ENCODE measurements around the gene TTBK2. TPM values are rescaled to one million over a fixed set of nuclear protein-coding genes. Genes with fewer than 3 reads are reported as not detected.
"Not testable (repeated sequence)": the region's sequence is repeated elsewhere in the genome, so short reads cannot be mapped to it uniquely, and the experiment has no call there.

The TTBK2 gene
- total RNA-seq, 2 donors from 2014 or later = 22.1 to 26.7 TPM

DNA sequence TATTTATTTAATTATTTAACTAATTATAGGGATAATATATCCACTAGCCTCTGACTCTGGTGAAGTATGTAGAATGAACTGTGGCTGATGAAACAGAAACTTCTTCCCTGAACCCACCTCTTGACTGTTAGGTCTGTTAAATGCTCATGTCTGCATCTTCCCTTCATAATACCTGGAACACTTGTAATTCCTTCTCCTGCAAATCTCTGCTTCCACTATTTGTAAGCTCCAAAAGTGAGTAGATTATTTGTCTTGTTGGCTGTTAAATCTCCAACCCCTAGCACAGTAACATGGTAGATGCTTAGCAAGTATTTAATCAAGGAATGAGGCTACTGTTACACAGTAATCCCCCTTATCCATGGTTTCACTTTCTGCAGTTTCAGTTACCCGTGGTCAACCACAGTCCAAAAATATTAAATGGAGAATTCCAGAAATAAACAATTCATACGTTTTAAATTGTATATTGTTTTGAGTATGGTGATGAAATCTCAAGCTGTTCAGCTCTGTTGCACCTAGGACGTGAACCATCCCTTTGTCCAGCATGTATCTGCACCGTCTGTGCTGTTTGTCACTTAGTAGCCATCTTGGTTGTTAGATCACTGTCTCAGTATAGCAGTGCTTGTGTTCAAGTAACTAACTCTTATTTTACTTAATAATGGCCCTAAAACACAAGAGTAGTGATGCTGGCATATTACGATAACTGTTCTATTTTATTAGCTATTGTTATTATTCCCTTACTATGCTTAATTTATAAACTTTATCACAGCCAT is 5.7 kb downstream of the TTBK2 start:
- DNase-seq = no peak
- ATAC-seq = no peak
- intact Hi-C loops (cut with DNase I) = no loop called here

DNA sequence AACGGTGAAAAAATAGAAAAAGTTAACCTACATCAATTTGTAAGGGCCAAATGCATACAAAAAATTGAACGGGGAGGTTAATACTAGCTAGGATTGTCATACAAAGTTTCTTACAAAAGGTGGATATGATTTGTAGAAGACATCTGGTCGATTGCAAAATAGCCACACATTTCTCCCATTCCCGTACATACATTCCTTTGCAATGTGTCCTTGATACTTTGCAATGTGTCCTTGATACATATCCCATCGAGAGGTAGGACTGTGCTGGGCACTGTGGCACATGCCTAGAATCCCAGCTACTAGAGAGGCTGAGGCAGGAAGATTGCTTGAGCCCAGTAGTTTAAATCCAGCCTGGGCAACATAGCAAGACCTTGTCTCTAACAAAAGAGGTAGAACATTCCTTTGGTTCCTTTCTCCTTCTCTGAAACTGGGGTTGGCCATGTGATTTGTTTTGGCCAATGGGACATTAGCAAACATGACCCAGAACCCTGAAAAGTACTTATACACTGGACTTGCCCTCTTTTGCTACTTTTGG is 9.5 kb downstream of the TTBK2 start:
- ATAC-seq = no peak
- DNase-seq = no peak
- intact Hi-C loops (cut with DNase I) = no loop called here

DNA sequence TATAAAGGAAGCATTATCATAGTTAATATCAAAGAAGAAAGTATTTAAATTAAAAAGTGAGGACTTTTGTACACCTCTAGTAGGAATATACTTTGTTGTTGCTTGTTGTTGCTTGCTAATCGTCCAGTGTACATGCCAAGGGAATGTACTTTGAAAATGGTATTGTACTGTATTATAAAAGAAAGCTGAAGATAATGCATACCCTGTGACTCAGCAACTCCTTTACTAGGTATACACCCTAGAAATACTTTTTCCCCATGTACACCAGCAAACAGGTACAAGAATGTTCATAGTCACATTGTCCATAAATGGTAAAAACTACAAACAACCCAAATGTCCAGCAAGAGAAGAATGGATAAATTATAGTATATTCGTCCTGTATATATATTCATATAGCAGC is 12.0 kb downstream of the TTBK2 start:
- intact Hi-C loops (cut with DNase I) = no loop called here
- ATAC-seq (no peak), DNase-seq (no peak)

DNA sequence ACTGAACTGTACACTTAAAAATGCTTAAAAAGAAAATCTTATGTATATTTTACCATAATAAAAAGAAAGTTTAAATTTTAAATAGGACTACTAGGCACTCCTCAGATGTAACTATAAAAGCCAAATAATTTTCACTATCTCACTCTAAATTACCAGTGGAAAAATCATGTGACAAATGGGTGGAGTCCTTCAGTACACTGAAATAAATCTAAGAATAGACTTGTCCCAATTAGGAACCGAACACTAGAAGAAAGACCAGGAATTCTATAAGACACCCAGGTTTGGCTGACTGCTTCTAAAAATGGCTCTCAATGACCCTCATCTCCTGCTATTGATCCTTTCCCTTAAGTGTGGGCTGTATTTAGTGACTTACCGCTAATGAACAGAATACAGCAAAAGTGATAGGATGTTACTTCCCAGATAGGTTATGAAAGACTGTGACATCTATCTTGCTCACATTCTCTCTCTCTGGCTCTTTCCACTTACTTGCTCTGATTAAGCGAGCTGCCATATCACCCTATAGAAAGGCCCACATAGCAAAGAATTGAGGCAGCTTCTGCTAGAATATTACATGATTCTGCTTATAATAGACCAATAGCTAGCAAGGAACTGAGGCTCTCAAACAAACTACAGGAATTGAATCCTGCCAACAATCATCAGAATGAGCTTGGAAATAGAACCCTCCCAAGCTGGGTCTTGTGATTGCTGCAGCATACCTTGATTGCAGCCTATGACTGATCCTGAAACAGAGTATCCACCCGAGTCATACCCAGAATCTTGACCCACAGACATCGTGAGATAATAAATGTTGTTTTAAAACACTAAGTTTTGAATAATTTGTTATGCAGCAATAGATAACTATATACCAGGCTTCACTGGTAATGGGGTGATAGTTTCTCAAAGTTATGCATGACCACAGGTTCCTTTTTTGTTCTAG is 16.9 kb downstream of the TTBK2 start:
- DNase-seq = no peak
- peak; percentile 37 to 41 for ATAC-seq
- intact Hi-C loops (cut with DNase I) = no loop called here

DNA sequence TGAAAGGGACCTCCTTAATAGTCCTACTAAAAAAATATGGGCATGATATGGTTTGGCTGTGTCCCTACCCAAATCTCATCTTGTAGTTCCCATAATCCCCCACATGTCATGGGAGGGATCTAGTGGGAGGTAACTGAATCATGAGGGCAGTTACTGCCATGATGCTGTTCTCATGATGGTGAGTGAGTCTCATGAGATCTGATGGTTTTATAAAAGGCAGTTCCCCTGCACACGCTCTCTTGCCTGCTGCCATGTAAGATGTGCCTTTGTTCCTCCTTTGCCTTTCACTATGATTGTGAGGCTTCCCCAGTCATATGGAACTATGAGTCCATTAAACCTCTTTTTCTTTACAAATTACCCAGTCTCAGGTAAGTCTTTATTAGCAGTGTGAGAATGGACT is 26.7 kb downstream of the TTBK2 start:
- intact Hi-C loops (cut with DNase I); ATAC-seq; DNase-seq: not testable (repeated sequence)

DNA sequence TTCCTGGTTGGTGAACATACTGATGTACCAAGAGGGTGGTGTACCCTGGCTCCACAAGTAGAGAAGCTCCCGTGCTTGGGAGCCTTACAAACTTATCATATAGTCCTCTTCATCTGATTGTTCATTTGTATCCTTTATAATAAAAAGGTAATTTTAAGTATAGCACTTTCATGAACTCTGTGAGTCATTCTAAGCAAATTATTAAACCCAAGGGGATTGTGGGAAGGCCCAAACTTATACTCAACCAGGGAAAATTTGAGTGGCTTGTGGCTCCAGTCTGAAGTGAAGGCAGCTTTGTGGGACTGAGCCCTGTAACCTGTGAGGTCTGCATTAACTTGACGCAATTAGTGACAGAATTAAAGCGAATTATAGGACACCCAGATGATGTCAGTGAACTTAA is 29.0 kb downstream of the TTBK2 start:
- ATAC-seq = no peak
- DNase-seq = no peak
- intact Hi-C loops (cut with DNase I) = no loop called here

DNA sequence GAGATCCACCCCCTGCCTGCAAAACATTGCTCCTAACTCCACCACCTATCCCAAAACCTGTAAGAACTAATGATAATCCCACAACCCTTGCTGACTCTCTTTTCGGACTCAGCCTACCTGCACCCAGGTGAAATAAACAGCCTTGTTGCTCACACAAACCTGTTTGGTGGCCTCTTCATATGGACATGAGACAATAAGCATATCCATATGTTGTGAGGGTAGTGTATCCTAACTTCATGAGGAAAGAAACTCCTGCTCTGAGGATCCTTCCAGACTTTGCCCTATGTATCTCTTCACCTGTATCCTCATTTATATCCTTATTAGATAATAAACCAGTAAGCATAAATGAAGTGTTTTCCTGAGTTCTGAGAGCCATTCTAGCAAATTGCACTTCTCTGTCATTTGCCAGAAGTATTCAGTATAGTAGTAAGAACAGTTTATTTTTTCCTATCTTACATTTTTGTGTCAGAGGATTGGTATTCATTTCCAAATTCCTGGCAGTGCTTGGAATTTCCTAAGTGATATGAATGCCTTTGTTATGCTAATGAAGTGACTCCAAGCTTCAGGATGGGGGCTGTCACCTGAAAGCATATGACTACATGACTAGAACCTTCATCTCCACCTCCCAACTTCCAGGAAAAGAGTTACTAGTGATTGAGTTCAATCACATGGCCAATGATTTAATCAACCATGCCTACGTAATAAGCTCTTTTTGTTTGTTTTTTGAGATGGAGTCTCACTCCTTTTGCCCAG is 30.2 kb downstream of the TTBK2 start:
- intact Hi-C loops (cut with DNase I) = no loop called here
- DNase-seq (no peak), ATAC-seq (no peak)

DNA sequence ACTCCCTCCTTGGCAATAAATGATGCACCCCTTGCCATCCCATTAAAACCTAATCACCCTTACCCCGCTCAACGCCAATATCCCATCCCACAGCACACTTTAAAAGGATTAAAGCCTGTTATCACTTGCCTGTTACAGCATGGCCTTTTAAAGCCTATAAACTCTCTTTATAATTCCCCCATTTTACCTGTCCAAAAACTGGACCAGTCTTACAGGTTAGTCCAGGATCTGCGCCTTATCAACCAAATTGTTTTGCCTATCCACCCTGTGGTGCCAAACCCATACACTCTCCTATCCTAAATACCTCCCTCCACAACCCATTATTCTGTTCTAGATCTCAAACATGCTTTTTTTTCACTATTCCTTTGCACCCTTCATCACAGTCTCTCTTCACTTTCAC is 33.2 kb downstream of the TTBK2 start:
- ATAC-seq; DNase-seq; intact Hi-C loops (cut with DNase I): not testable (repeated sequence)

DNA sequence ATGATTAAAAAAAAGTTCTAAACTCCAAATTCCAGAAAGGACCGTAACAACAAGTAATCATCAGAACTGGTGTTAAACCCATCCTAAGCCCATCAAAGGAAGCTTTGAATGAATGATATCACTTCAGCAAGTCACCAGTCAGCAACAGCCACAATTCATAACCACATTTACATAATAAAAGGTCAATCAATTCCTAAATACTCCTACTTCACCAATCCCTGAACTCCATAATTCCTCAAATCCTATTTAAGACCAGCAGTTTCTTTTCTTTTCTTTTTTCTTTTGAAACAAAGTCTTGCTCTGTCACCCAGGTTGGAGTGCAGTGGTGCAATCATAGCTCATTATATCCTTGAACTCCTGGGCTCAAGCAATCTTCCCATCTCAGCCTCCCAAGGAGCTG is 40.5 kb downstream of the TTBK2 start:
- intact Hi-C loops (cut with DNase I) = no loop called here
- no peak for ATAC-seq
- no peak for DNase-seq

DNA sequence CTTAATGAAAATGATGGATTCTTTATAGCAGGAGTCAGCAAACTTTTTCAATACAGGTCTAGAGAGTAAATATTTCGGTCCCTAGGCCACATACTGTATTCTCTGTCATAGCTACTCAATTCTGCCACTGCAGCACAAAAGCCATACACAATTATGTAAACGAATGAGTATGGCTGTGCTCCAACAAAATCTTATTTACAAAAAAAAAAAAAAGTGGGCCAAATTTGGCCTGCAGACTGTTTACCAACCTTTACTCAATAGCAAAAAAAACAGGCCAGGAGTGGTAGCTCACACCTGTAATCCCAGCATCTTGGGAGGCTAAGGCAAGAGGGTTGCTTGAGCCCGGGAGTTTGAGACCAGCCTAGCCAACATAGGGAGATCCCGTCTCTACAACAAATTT is 41.1 kb downstream of the TTBK2 start:
- ATAC-seq (no peak), DNase-seq (no peak)
- intact Hi-C loops (cut with DNase I) = no loop called here

GRCh38 chr15:42876224-42876623 is 44.4 kb downstream of the TTBK2 start:
- intact Hi-C loops (cut with DNase I) = no loop called here
- DNase-seq = no peak
- ATAC-seq = peak in 1 of 2 donors; percentile 57

GRCh38 chr15:42868683-42869082 is 51.9 kb downstream of the TTBK2 start:
- ATAC-seq = no peak
- intact Hi-C loops (cut with DNase I) = no loop called here

DNA sequence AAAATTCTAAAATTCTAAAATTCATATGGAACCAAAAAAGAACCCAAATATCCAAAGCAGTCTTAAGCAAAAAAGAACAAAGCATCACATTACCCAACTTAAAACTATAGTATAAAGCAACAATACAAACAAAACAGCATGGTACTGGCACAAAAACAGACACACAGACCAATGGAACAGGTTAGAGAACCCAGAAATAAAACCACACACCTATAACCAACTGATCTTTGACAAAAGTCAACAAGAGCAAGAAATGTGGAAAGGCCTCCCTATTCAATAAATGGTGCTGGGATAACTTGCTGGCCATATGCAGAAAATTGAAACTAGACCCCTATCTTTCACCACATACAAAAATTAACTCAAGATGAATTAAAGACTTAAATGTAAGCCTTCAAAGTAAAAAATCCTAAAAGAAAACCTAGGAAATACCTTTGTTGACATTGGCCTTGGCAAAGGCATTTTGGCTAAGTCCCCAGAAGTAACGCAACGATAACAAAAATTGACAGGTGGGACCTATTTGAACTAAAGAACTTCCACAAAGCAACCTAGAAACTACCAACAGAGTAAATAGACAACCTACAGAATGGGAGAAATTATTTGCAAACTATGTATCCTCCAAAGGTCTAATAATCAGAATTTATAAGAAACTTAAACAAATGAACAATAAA is 56.9 kb downstream of the TTBK2 start:
- ATAC-seq = no peak
- intact Hi-C loops (cut with DNase I) = no loop called here
- no peak for DNase-seq

More at GRCh38 chr15:42868683-42869082, 51.9 kb downstream of the TTBK2 start:
- no peak for DNase-seq

DNA sequence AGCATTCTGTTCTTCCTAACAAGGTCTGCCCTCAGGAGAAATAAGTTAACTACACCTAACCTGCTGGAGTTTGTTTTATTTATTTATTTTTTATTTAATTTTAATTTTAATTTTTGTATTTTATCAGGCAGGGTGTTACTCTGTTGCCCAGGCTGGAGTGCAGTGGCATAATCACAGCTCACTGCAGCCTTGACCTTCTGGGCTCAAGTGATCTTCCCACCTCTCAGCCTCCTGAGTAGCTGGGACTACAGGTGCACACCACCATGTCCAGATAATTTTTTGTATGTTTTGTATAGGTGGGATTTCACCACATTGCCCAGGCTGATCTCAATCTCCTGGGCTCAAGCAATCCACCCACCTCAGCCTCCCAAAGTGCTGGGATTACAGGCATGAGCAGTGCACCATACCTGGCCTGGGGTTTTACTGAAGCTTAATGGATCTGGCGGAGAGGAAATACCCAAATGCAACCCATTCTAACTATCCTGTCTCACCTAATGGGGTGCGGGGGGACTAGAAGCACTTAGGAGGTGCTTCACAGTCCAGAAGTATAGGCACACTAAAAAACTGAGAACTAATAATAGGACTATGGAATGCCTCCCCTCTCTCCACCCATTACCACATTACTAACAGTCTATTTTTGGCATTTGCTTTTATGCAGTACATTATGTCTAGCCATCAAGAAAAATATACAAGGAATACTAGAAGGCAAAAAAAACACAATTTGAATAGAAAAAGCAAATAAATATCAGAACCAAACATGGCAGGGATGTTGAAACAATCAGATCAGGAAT is 61.4 kb downstream of the TTBK2 start:
- DNase-seq (no peak), ATAC-seq (peak; percentile 80 to 83)
- intact Hi-C loops (cut with DNase I) = no loop called here

GRCh38 chr15:42858540-42858939 is 62.0 kb downstream of the TTBK2 start:
- intact Hi-C loops (cut with DNase I) = no loop called here
- DNase-seq (no peak), ATAC-seq (peak in 1 of 2 donors; percentile 51)

- no peak for DNase-seq
- ATAC-seq = no peak
- intact Hi-C loops (cut with DNase I) = no loop called here
These were observed 66.0 kb downstream of the TTBK2 start for GRCh38 chr15:42854576-42854975.

DNA sequence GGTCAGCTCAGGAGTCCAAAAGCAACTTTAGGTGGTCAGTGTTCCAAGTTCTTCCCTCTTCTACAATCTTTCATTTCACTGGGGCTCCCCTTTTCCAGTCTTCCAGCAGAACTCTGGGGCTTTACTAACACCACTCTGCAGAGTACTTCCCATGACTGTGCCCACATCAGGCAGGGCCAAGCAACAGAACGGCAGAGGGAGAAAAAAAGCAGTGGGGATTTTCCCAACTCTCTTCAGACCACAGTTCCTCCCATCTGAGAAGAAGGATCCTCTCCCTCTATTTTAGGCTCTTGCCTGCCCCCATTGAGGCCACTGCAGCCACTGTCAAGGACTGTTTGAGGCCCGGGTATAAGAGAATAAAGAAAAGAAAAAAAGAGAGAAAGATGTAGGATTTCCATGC is 70.7 kb downstream of the TTBK2 start:
- DNase-seq = no peak
- intact Hi-C loops (cut with DNase I) = no loop called here
- ATAC-seq = no peak

DNA sequence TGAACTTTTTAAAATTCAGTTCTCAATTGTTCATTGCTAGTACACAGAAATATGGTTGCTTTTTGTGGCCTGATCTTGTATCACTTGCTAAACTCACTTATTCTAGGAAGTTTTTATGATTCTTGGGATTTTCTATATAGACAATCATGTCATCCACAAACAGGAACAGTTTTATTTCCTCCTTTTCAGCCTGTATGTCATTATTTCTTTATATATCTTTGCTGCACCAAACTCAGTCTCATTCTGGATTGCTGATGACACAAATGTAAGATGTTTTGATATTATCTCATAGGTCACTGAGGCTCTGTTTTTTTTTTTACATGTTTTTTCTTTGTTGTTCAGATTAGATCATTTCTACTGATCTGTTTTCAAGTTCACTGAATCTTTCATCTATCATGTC is 71.7 kb downstream of the TTBK2 start:
- DNase-seq (no peak), ATAC-seq (no peak)
- intact Hi-C loops (cut with DNase I) = no loop called here

Measured in left cardiac atrium (tissue), 4 donors.